Measurements from ENCODE around the gene FGFRL1. TPM values are rescaled to one million over a fixed set of nuclear protein-coding genes. Genes with fewer than 3 reads are reported as not detected.

The FGFRL1 gene
- polyA plus RNA-seq, 1 experiment, result 21.2 TPM

- H3K27me3 ChIP-seq (ENCODE audit: control insufficient read depth, insufficient read depth, low read length), result no peaks in the 10 kb centered on the region
- CTCF ChIA-PET, result interaction anchor here (0.9 kb wide), 1 partner anchor 52 kb away, joined by 3 read pairs; no protein-coding TSS in a partner anchor
- POLR2A ChIA-PET, result no interaction called here
- no peak for TF ChIP-seq CTCF (IDR thresholded peaks at IDR 0.05; ENCODE audit: insufficient read depth, low read depth, low read length)
- no peak overlapping the region for H3K4me3 ChIP-seq (ENCODE audit: low read depth, low read length)
- no peak for DNase-seq (ENCODE audit: low read depth)
- no peaks in the 10 kb centered on the region for H3K36me3 ChIP-seq (ENCODE audit: control insufficient read depth, insufficient read depth, low read length)
Measured at GRCh38 chr4:1039493-1040343, 28.3 kb downstream of the FGFRL1 start.

- ChIA-PET POLR2A (no interaction called here), CTCF (no interaction called here)
- no peaks in the 10 kb centered on the region for H3K27me3 ChIP-seq (ENCODE audit: control insufficient read depth, insufficient read depth, low read length)
- no peak for DNase-seq (ENCODE audit: low read depth)
- no peak for TF ChIP-seq CTCF (IDR thresholded peaks at IDR 0.05; ENCODE audit: insufficient read depth, low read depth, low read length)
- no peaks in the 10 kb centered on the region for H3K36me3 ChIP-seq (ENCODE audit: control insufficient read depth, insufficient read depth, low read length)
- H3K4me3 ChIP-seq (ENCODE audit: low read depth, low read length), result no peak overlapping the region
Measured at GRCh38 chr4:1040344-1041146, 29.1 kb downstream of the FGFRL1 start.

- ChIA-PET POLR2A (no interaction called here), CTCF (interaction anchor here (0.9 kb wide), 1 partner anchor 12 kb away, joined by 3 read pairs; no protein-coding TSS in a partner anchor)
- DNase-seq (ENCODE audit: low read depth), result no peak
- H3K4me3 ChIP-seq (ENCODE audit: low read depth, low read length), result no peak overlapping the region
- H3K27me3 ChIP-seq (ENCODE audit: control insufficient read depth, insufficient read depth, low read length), result no peaks in the 10 kb centered on the region
- H3K36me3 ChIP-seq (ENCODE audit: control insufficient read depth, insufficient read depth, low read length), result no peaks in the 10 kb centered on the region
- no peak for TF ChIP-seq CTCF (IDR thresholded peaks at IDR 0.05; ENCODE audit: insufficient read depth, low read depth, low read length)
Measured at GRCh38 chr4:1041147-1041935, 29.9 kb downstream of the FGFRL1 start.

GRCh38 chr4:1041936-1042330, 30.5 kb downstream of the FGFRL1 start:
- DNase-seq (ENCODE audit: low read depth), result no peak
- TF ChIP-seq CTCF (IDR thresholded peaks at IDR 0.05; ENCODE audit: insufficient read depth, low read depth, low read length), result no peak
- Histone ChIP-seq H3K36me3 (ENCODE audit: control insufficient read depth, insufficient read depth, low read length) (no peaks in the 10 kb centered on the region), H3K27me3 (ENCODE audit: control insufficient read depth, insufficient read depth, low read length) (no peaks in the 10 kb centered on the region), H3K4me3 (ENCODE audit: low read depth, low read length) (no peak overlapping the region)
- CTCF ChIA-PET, result interaction anchor here (0.9 kb wide), 1 partner anchor 11 kb away, joined by 3 read pairs; no protein-coding TSS in a partner anchor
- POLR2A ChIA-PET, result no interaction called here
